ENCODE measurements around the gene STPG3. TPM values are rescaled to one million over a fixed set of nuclear protein-coding genes. Genes with fewer than 3 reads are reported as not detected.

The STPG3 gene
- total and polyA plus RNA-seq, 2 of the 13 experiments (the other 11 are each of a cell fraction or from before 2014, with no cell fraction given) = not detected

GRCh38 chr9:137221095-137221505 lies 30.0 kb upstream of the STPG3 start (continued):
- TF ChIP-seq ZNF362 (CRISPR knock-in tag; IDR thresholded peaks at IDR 0.05; ENCODE audit: borderline replicate concordance) (no peak), SUZ12 (IDR thresholded peaks at IDR 0.05; ENCODE audit: low read depth, low read length) (no peak), ATF6 (CRISPR knock-in tag; conservative IDR thresholded peaks at IDR 0.05) (no peak), SMARCC2 (IDR thresholded peaks at IDR 0.05) (no peak), MATR3 (CRISPR knock-in tag; IDR thresholded peaks at IDR 0.05) (no peak), REXO4 (CRISPR knock-in tag; IDR thresholded peaks at IDR 0.05; ENCODE audit: borderline replicate concordance) (no peak), ZNF253 (CRISPR knock-in tag; IDR thresholded peaks at IDR 0.05; ENCODE audit: borderline replicate concordance) (no peak), HNRNPK (IDR thresholded peaks at IDR 0.05; ENCODE audit: low read depth, low read length, poor library complexity, severe bottlenecking) (no peak), ZBTB49 (CRISPR knock-in tag; IDR thresholded peaks at IDR 0.05; ENCODE audit: borderline replicate concordance) (no peak), MLXIP (CRISPR knock-in tag; IDR thresholded peaks at IDR 0.05; ENCODE audit: borderline replicate concordance) (no peak), GPN1 (CRISPR knock-in tag; IDR thresholded peaks at IDR 0.05; ENCODE audit: borderline replicate concordance) (no peak), ZNF674 (CRISPR knock-in tag; IDR thresholded peaks at IDR 0.05; ENCODE audit: low read depth) (no peak), ERF (CRISPR knock-in tag; IDR thresholded peaks at IDR 0.05) (no peak)

Data from HepG2 (cell line).